ENCODE results near the gene LRRC7. TPM values are rescaled to one million over a fixed set of nuclear protein-coding genes. Genes with fewer than 3 reads are reported as not detected.

Gene LRRC7
- total RNA-seq, 3 donors from 2014 or later (not counting 1 experiment from before 2014, with no cell fraction given) = not detected

GRCh38 chr1:69930396-69930795 is 362.7 kb downstream of the LRRC7 start:
- Histone ChIP-seq H3K27me3 (ENCODE audit: control insufficient read depth, insufficient read depth, low read length) (no peaks in the 10 kb centered on the region), H3K4me3 (ENCODE audit: low read length) (no peak overlapping the region), H3K4me1 (ENCODE audit: control insufficient read depth, insufficient read depth, low read length) (no peaks in the 10 kb centered on the region), H3K36me3 (ENCODE audit: control insufficient read depth, insufficient read depth, low read length) (no peaks in the 10 kb centered on the region), H3K27ac (ENCODE audit: low read length) (no peak overlapping the region), H3K9me3 (ENCODE audit: control insufficient read depth, insufficient read depth, low read length) (no peaks in the 10 kb centered on the region)
- Mint-ChIP-seq H3K36me3 (peaks cover 15% of the 10 kb centered on the region), H3K4me3 (no peak overlapping the region), H3K9me3 (peaks cover 17 to 21% of the 10 kb centered on the region in 2 donors), H3K4me1 (no peaks in the 10 kb centered on the region), H3K27ac (no peak overlapping the region), H3K27me3 (ENCODE audit: low read depth in 2 of 2) (no peaks in the 10 kb centered on the region)
- DNase-seq (no peak), ATAC-seq (no peak)
- WGBS (ENCODE audit: insufficient coverage) = 93% methylated on average over 2 of the region's 2 CpGs
- intact Hi-C loops (cut with micrococcal nuclease) = no loop called here
- TF ChIP-seq CTCF (IDR thresholded peaks at IDR 0.05) = no peak

- H3K4me1 Mint-ChIP-seq = no peaks in the 10 kb centered on the region
- no peak for DNase-seq
- H3K27me3 Mint-ChIP-seq (ENCODE audit: low read depth in 2 of 2) = no peaks in the 10 kb centered on the region
- H3K9me3 Mint-ChIP-seq = peaks cover 17% of the 10 kb centered on the region in 2 donors
- no peak overlapping the region for H3K4me3 Mint-ChIP-seq
- no peaks in the 10 kb centered on the region for H3K27me3 ChIP-seq (ENCODE audit: control insufficient read depth, insufficient read depth, low read length)
- ATAC-seq = no peak
- 94% methylated on average over 3 of the region's 3 CpGs for WGBS (ENCODE audit: insufficient coverage)
- H3K9me3 ChIP-seq (ENCODE audit: control insufficient read depth, insufficient read depth, low read length) = no peaks in the 10 kb centered on the region
- H3K4me1 ChIP-seq (ENCODE audit: control insufficient read depth, insufficient read depth, low read length) = no peaks in the 10 kb centered on the region
- H3K27ac Mint-ChIP-seq = no peak overlapping the region
- intact Hi-C loops (cut with micrococcal nuclease) = no loop called here
- TF ChIP-seq CTCF (IDR thresholded peaks at IDR 0.05) = no peak
- H3K36me3 Mint-ChIP-seq = peaks cover 15% of the 10 kb centered on the region
- H3K36me3 ChIP-seq (ENCODE audit: control insufficient read depth, insufficient read depth, low read length) = no peaks in the 10 kb centered on the region
- no peak overlapping the region for H3K27ac ChIP-seq (ENCODE audit: low read length)
- no peak overlapping the region for H3K4me3 ChIP-seq (ENCODE audit: low read length)
Measured at GRCh38 chr1:69932760-69933159, 365.0 kb downstream of the LRRC7 start.

GRCh38 chr1:69940231-69940630 is 372.5 kb downstream of the LRRC7 start:
- 86% methylated on average over 6 of the region's 6 CpGs for whole genome bisulfite sequencing (ENCODE audit: insufficient coverage)
- Mint-ChIP-seq H3K36me3 (no peaks in the 10 kb centered on the region), H3K27ac (no peak overlapping the region), H3K27me3 (ENCODE audit: low read depth in 2 of 2) (no peaks in the 10 kb centered on the region), H3K4me3 (no peak overlapping the region), H3K9me3 (peaks cover 16 to 17% of the 10 kb centered on the region in 2 donors), H3K4me1 (no peaks in the 10 kb centered on the region)
- no peak for TF ChIP-seq CTCF (IDR thresholded peaks at IDR 0.05)
- Histone ChIP-seq H3K27ac (ENCODE audit: low read length) (no peak overlapping the region), H3K4me3 (ENCODE audit: low read length) (no peak overlapping the region), H3K27me3 (ENCODE audit: control insufficient read depth, insufficient read depth, low read length) (no peaks in the 10 kb centered on the region), H3K4me1 (ENCODE audit: control insufficient read depth, insufficient read depth, low read length) (no peaks in the 10 kb centered on the region), H3K9me3 (ENCODE audit: control insufficient read depth, insufficient read depth, low read length) (no peaks in the 10 kb centered on the region), H3K36me3 (ENCODE audit: control insufficient read depth, insufficient read depth, low read length) (no peaks in the 10 kb centered on the region)
- no peak for DNase-seq
- ATAC-seq = no peak
- intact Hi-C loops (cut with micrococcal nuclease) = no loop called here

- no peak for DNase-seq
- Histone ChIP-seq H3K27ac (ENCODE audit: low read length) (no peak overlapping the region), H3K4me3 (ENCODE audit: low read length) (no peak overlapping the region), H3K36me3 (ENCODE audit: control insufficient read depth, insufficient read depth, low read length) (no peaks in the 10 kb centered on the region), H3K4me1 (ENCODE audit: control insufficient read depth, insufficient read depth, low read length) (no peaks in the 10 kb centered on the region), H3K27me3 (ENCODE audit: control insufficient read depth, insufficient read depth, low read length) (no peaks in the 10 kb centered on the region), H3K9me3 (ENCODE audit: control insufficient read depth, insufficient read depth, low read length) (no peaks in the 10 kb centered on the region)
- H3K4me3 Mint-ChIP-seq = no peak overlapping the region
- H3K4me1 Mint-ChIP-seq = no peaks in the 10 kb centered on the region
- H3K9me3 Mint-ChIP-seq = peaks cover 18% of the 10 kb centered on the region in 2 donors
- H3K36me3 Mint-ChIP-seq = no peaks in the 10 kb centered on the region
- H3K27ac Mint-ChIP-seq = no peak overlapping the region
- 85% methylated on average over 2 of the region's 3 CpGs for WGBS (ENCODE audit: insufficient coverage)
- no peak for TF ChIP-seq CTCF (IDR thresholded peaks at IDR 0.05)
- intact Hi-C loops (cut with micrococcal nuclease) = no loop called here
- ATAC-seq = no peak
- no peaks in the 10 kb centered on the region for H3K27me3 Mint-ChIP-seq (ENCODE audit: low read depth in 2 of 2)
Measured at GRCh38 chr1:69940816-69941215, 373.1 kb downstream of the LRRC7 start.

Measured in natural killer cell (primary cell).